Breast epithelium (tissue), 4 donors: ENCODE measurements around the gene PAN3. TPM values are rescaled to one million over a fixed set of nuclear protein-coding genes. Genes with fewer than 3 reads are reported as not detected.

Experiments used
- DNase-seq, 2 donors: peaks; one replicate each; pipeline ENCODE4 v3.0.0-alpha.2; 2019; ENCODE audit warnings: low spot score in 2 of 2
- H3K27ac ChIP-seq, 2 donors: fragments of 200-600 bp; sonication (generic) in 1 of 2; one replicate each; pipeline ENCODE4 v1.5.1; 2016 to 2019; ENCODE audit warnings: mild to moderate bottlenecking in 1 of 2
- H3K27me3 ChIP-seq, 2 donors: fragments of 200-600 bp; sonication (generic) in 1 of 2; one replicate each; pipeline versions ENCODE4 v1.5.1 to v1.6.0; 2017 to 2019; ENCODE audit warnings: control low read depth in 1 of 2, mild to moderate bottlenecking in 1 of 2
- H3K36me3 ChIP-seq: fragments of 200-600 bp; one replicate; pipeline ENCODE4 v1.5.1; 2019
- H3K4me1 ChIP-seq, 2 donors: fragments of 200-600 bp; sonication (generic); one replicate each; pipeline ENCODE4 v1.5.1; 2016 to 2019; ENCODE audit warnings: control low read depth in 1 of 2
- H3K4me3 ChIP-seq, 3 donors: fragments of 200-600 bp; sonication (generic); 1 replicate in 2 of 3; 2 replicates in 1 of 3; pipeline ENCODE4 v1.5.1; 2016 to 2019; ENCODE audit warnings: mild to moderate bottlenecking in 3 of 3, moderate library complexity in 2 of 3
- H3K9me3 ChIP-seq, 2 donors: fragments of 200-600 bp; sonication (generic) in 1 of 2; one replicate each; pipeline ENCODE4 v1.5.1; 2016 to 2019; ENCODE audit warnings: control low read depth in 1 of 2
- CTCF ChIP-seq, 3 donors: fragments of 450-650 bp; IDR thresholded peaks; one replicate each; pipeline ENCODE4 v1.5.1; 2016 to 2017; ENCODE audit warnings: antibody characterized with exemption in 3 of 3, mild to moderate bottlenecking in 3 of 3, moderate library complexity in 3 of 3
- POLR2A ChIP-seq: fragments of 450-650 bp; IDR thresholded peaks from one replicate; pipeline ENCODE4 v1.6.1; 2016; ENCODE audit warnings: antibody characterized with exemption, mild to moderate bottlenecking, moderate library complexity
- POLR2AphosphoS5 ChIP-seq, 3 donors: sonication (generic); formaldehyde crosslinking; IDR thresholded peaks; one replicate each; pipeline ENCODE4 v1.6.1; 2017; ENCODE audit warnings: antibody characterized with exemption in 3 of 3
- intact Hi-C: fragments of 100-400 bp; cut with DNase I; formaldehyde crosslinking; loops from one replicate; pipeline ENCODE4 v1.15.1; 2023; ENCODE audit warnings: low total_unique reads
- total RNA-seq, 3 donors: library from RNA; depleted of rRNA; stranded (reverse); fragments of >200 nt; gene quantifications; one replicate each; pipeline ENCODE4 v1.1.0, GENCODE V29; 2016

PAN3 gene
- total RNA-seq, 3 donors from 2014 or later = 39.0 to 75.2 (median 50.8) TPM

- Histone ChIP-seq H3K9me3 (no peaks in the 10 kb centered on the region), H3K27me3 (no peaks in the 10 kb centered on the region), H3K36me3 (no peaks in the 10 kb centered on the region), H3K4me3 (no peak overlapping the region), H3K27ac (no peak overlapping the region), H3K4me1 (no peaks in the 10 kb centered on the region)
- DNase-seq = no peak
- intact Hi-C loops = no loop called here
- no peak for TF ChIP-seq CTCF (IDR thresholded peaks at IDR 0.05)
- no peak for TF ChIP-seq POLR2AphosphoS5 (IDR thresholded peaks at IDR 0.05)
- TF ChIP-seq POLR2A = no peak
Measured at GRCh38 chr13:28128030-28128429, 10.3 kb upstream of the PAN3 start.

- no peak for DNase-seq
- Histone ChIP-seq H3K27me3 (no peaks in the 10 kb centered on the region), H3K9me3 (no peaks in the 10 kb centered on the region), H3K27ac (no peak overlapping the region), H3K36me3 (no peaks in the 10 kb centered on the region), H3K4me1 (no peaks in the 10 kb centered on the region), H3K4me3 (no peak overlapping the region)
- intact Hi-C loops = no loop called here
- TF ChIP-seq CTCF (IDR thresholded peaks at IDR 0.05) (no peak), POLR2A (no peak), POLR2AphosphoS5 (IDR thresholded peaks at IDR 0.05) (no peak)
Measured at GRCh38 chr13:28128926-28129325, 9.4 kb upstream of the PAN3 start.

- Histone ChIP-seq H3K36me3 (no peaks in the 10 kb centered on the region), H3K4me3 (no peak overlapping the region), H3K27me3 (no peaks in the 10 kb centered on the region), H3K4me1 (no peaks in the 10 kb centered on the region), H3K27ac (no peak overlapping the region), H3K9me3 (no peaks in the 10 kb centered on the region)
- no peak for DNase-seq
- intact Hi-C loops = no loop called here
- no peak for TF ChIP-seq CTCF (IDR thresholded peaks at IDR 0.05)
- no peak for TF ChIP-seq POLR2AphosphoS5 (IDR thresholded peaks at IDR 0.05)
- no peak for TF ChIP-seq POLR2A
Measured at GRCh38 chr13:28129911-28130693, 8.2 kb upstream of the PAN3 start.

- Histone ChIP-seq H3K36me3 (no peaks in the 10 kb centered on the region), H3K4me1 (no peaks in the 10 kb centered on the region), H3K27ac (no peak overlapping the region), H3K9me3 (no peaks in the 10 kb centered on the region), H3K4me3 (no peak overlapping the region), H3K27me3 (no peaks in the 10 kb centered on the region)
- intact Hi-C loops = no loop called here
- DNase-seq = no peak
- TF ChIP-seq POLR2A (no peak), CTCF (IDR thresholded peaks at IDR 0.05) (no peak), POLR2AphosphoS5 (IDR thresholded peaks at IDR 0.05) (no peak)
Measured at GRCh38 chr13:28131646-28132045, 6.7 kb upstream of the PAN3 start.

- TF ChIP-seq POLR2AphosphoS5 (IDR thresholded peaks at IDR 0.05) = no peak
- TF ChIP-seq POLR2A = no peak
- TF ChIP-seq CTCF (IDR thresholded peaks at IDR 0.05) = no peak
- Histone ChIP-seq H3K4me1 (no peaks in the 10 kb centered on the region), H3K36me3 (no peaks in the 10 kb centered on the region), H3K27me3 (no peaks in the 10 kb centered on the region), H3K27ac (peak overlapping the region in 1 of 2 donors; percentile 99), H3K9me3 (no peaks in the 10 kb centered on the region), H3K4me3 (peak overlapping the region in 2 of 3 donors; percentile 87 to 99)
- no peak for DNase-seq
- intact Hi-C loops = no loop called here
Measured at GRCh38 chr13:28136916-28137315, 1.4 kb upstream of the PAN3 start.
